ENCODE data around the gene PLEKHM3. TPM values are rescaled to one million over a fixed set of nuclear protein-coding genes. Genes with fewer than 3 reads are reported as not detected.

PLEKHM3 gene
- total and polyA plus RNA-seq, 2 donors (not counting 1 experiment from before 2014, with no cell fraction given) = 5.3 to 20.1 TPM

- no peak for TF ChIP-seq CTCF (conservative IDR thresholded peaks at IDR 0.05 in 1 of 2, IDR thresholded peaks at IDR 0.05 in 1 of 2; ENCODE audit: low read depth in 1 of 2, low read length in 2 of 2)
- no peak for TF ChIP-seq EZH2 (IDR thresholded peaks at IDR 0.05; ENCODE audit: low read length, missing control alignments)
- Histone ChIP-seq H3K9ac (ENCODE audit: insufficient read depth, low read length) (no peak overlapping the region), H3K36me3 (ENCODE audit: control insufficient read depth, insufficient read depth, low read length) (no peaks in the 10 kb centered on the region), H3K4me3 (replicated peaks in 1 of 4; ENCODE audit: control extremely low read depth in 1 of 4, insufficient read depth in 1 of 4, low read depth in 3 of 4, low read length in 4 of 4) (peak overlapping the region in 1 of 4 experiments; percentile 37), H3K79me2 (ENCODE audit: control insufficient read depth, insufficient read depth, low read length) (no peaks in the 10 kb centered on the region), H3K27me3 (ENCODE audit: control insufficient read depth, insufficient read depth, low read length) (no peaks in the 10 kb centered on the region), H3K4me1 (ENCODE audit: control insufficient read depth, extremely low read depth, insufficient read depth, low read length) (peaks cover 5% of the 10 kb centered on the region), H2AFZ (ENCODE audit: low read length) (peak overlapping the region; percentile 34), H3K9me3 (ENCODE audit: control insufficient read depth, insufficient read depth, low read depth, low read length) (no peaks in the 10 kb centered on the region), H4K20me1 (ENCODE audit: control insufficient read depth, extremely low read depth, insufficient read depth, low read length) (no peaks in the 10 kb centered on the region), H3K27ac (ENCODE audit: insufficient read depth, low read length) (no peak overlapping the region), H3K4me2 (ENCODE audit: extremely low read depth, insufficient read depth, low read length) (peak overlapping the region; percentile 80)
- DNase-seq (ENCODE audit: low read depth in 2 of 2) = peak in 1 of 2 donors; percentile 64
Observed at GRCh38 chr2:207926989-207927300, 98.4 kb downstream of the PLEKHM3 start.

- TF ChIP-seq EZH2 (IDR thresholded peaks at IDR 0.05; ENCODE audit: low read length, missing control alignments) = no peak
- no peak for TF ChIP-seq CTCF (conservative IDR thresholded peaks at IDR 0.05 in 1 of 2, IDR thresholded peaks at IDR 0.05 in 1 of 2; ENCODE audit: low read depth in 1 of 2, low read length in 2 of 2)
- peak overlapping the region in 1 of 4 experiments; percentile 37 for H3K4me3 ChIP-seq (replicated peaks in 1 of 4; ENCODE audit: control extremely low read depth in 1 of 4, insufficient read depth in 1 of 4, low read depth in 3 of 4, low read length in 4 of 4)
- no peaks in the 10 kb centered on the region for H3K9me3 ChIP-seq (ENCODE audit: control insufficient read depth, insufficient read depth, low read depth, low read length)
- no peaks in the 10 kb centered on the region for H3K27me3 ChIP-seq (ENCODE audit: control insufficient read depth, insufficient read depth, low read length)
- H3K4me2 ChIP-seq (ENCODE audit: extremely low read depth, insufficient read depth, low read length) = peak overlapping the region; percentile 80
- H3K79me2 ChIP-seq (ENCODE audit: control insufficient read depth, insufficient read depth, low read length) = no peaks in the 10 kb centered on the region
- no peaks in the 10 kb centered on the region for H3K36me3 ChIP-seq (ENCODE audit: control insufficient read depth, insufficient read depth, low read length)
- H3K9ac ChIP-seq (ENCODE audit: insufficient read depth, low read length) = no peak overlapping the region
- H3K4me1 ChIP-seq (ENCODE audit: control insufficient read depth, extremely low read depth, insufficient read depth, low read length) = peaks cover 5% of the 10 kb centered on the region
- no peak overlapping the region for H3K27ac ChIP-seq (ENCODE audit: insufficient read depth, low read length)
- DNase-seq (ENCODE audit: low read depth in 2 of 2) = peak; percentile 78 to 83
- peak overlapping the region; percentile 34 for H2AFZ ChIP-seq (ENCODE audit: low read length)
- H4K20me1 ChIP-seq (ENCODE audit: control insufficient read depth, extremely low read depth, insufficient read depth, low read length) = no peaks in the 10 kb centered on the region
Observed at GRCh38 chr2:207926133-207926988, 99.0 kb downstream of the PLEKHM3 start.

- no peak for DNase-seq (ENCODE audit: low read depth in 2 of 2)
- Histone ChIP-seq H4K20me1 (ENCODE audit: control insufficient read depth, extremely low read depth, insufficient read depth, low read length) (no peaks in the 10 kb centered on the region), H3K27me3 (ENCODE audit: control insufficient read depth, insufficient read depth, low read length) (no peaks in the 10 kb centered on the region), H3K36me3 (ENCODE audit: control insufficient read depth, insufficient read depth, low read length) (no peaks in the 10 kb centered on the region), H3K9me3 (ENCODE audit: control insufficient read depth, insufficient read depth, low read depth, low read length) (no peaks in the 10 kb centered on the region), H3K79me2 (ENCODE audit: control insufficient read depth, insufficient read depth, low read length) (no peaks in the 10 kb centered on the region), H3K4me1 (ENCODE audit: control insufficient read depth, extremely low read depth, insufficient read depth, low read length) (peaks cover 5% of the 10 kb centered on the region), H3K4me2 (ENCODE audit: extremely low read depth, insufficient read depth, low read length) (no peak overlapping the region), H3K4me3 (replicated peaks in 1 of 4; ENCODE audit: control extremely low read depth in 1 of 4, insufficient read depth in 1 of 4, low read depth in 3 of 4, low read length in 4 of 4) (no peak overlapping the region), H2AFZ (ENCODE audit: low read length) (no peak overlapping the region), H3K9ac (ENCODE audit: insufficient read depth, low read length) (no peak overlapping the region), H3K27ac (ENCODE audit: insufficient read depth, low read length) (no peak overlapping the region)
- TF ChIP-seq CTCF (conservative IDR thresholded peaks at IDR 0.05 in 1 of 2, IDR thresholded peaks at IDR 0.05 in 1 of 2; ENCODE audit: low read depth in 1 of 2, low read length in 2 of 2) = no peak
- no peak for TF ChIP-seq EZH2 (IDR thresholded peaks at IDR 0.05; ENCODE audit: low read length, missing control alignments)
Observed at GRCh38 chr2:207925601-207926000, 99.7 kb downstream of the PLEKHM3 start.

All from fibroblast of lung (primary cell).